OCI-M2 (cell line): Measurements from ENCODE around the gene EPHA6.
"Not testable (repeated sequence)": the region's sequence is repeated elsewhere in the genome, so short reads cannot be mapped to it uniquely, and the experiment has no call there.

ENCODE experiments used
- DNase-seq: peaks from one replicate; lab custom pipeline; 2025; ENCODE audit not compliant: unreplicated experiment; lab: John Stamatoyannopoulos, UW

EPHA6 gene

DNA sequence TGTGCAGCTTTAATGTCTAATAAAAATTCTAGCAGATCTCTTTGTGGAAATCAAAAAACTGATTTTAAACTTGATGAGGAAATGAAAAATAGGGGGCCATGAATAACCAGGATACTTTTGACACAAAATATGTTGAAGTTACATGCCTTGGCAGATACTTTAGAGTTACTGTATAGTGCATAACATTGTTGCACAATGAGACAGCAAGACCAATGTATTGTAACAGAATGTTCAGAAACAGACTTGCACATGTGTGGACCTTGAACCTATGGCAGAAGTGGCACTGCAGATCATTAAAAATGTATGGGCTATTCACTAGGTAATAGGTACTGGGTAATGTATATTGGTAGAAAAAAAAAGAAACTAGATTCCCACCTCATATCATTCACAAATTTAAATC is 607.2 kb downstream of the EPHA6 start:
- DNase-seq: no peak

DNA sequence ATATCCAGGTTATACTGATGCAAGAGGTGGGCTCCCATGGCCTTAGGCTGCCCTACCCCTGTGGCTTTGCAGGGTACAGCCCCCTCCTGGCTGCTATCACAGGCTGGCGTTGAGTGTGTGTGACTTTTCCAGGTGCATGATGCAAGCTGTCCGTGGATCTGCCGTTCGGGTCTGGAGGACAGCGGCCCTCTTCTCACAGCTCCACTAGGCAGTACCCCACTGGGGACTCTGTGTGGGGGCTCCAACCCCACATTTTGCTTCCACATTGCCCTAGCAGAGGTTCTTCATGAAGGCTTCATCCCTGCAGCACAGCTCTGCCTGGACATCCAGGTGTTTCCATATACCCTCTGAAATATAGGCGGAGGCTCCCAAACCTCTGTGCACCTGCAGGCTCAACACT is 610.6 kb downstream of the EPHA6 start:
- no peak for DNase-seq

DNA sequence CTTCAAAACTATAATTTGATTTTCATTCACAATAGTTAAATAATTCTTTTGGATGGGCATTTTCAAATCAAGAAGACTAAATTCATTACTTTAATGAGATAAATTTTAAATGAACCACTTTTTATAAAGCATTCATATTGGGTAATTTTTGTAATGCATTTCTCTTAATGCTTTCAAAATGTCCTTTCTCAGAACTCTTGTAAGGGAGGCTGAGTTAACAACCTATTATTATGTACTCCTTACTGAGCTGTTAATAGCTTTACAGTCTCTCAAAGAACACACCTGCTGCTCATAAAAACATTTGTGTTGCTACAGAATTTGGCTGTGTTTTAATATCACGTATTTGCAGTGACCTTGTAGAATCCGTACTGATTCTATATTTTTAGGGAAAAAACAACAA is 616.2 kb downstream of the EPHA6 start:
- DNase-seq: no peak

DNA sequence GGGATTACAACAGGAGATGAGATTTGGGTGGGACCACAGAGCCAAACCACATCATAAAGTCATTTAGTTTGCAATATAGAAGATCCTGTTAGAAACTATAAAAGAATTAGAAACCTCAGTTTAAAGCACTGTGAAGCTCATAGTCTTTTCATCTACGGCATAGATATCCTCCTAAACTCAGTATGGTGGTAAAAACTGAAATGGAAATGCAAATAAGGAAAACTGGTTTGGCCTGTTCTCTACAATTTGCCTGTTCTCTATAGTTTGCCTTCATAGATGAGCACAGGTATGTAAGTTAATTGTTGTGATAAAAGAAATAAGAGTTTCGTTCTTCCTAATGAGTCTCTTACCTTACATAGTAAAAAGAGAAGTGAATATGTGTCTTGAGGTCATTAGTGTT is 618.5 kb downstream of the EPHA6 start:
- DNase-seq: no peak

DNA sequence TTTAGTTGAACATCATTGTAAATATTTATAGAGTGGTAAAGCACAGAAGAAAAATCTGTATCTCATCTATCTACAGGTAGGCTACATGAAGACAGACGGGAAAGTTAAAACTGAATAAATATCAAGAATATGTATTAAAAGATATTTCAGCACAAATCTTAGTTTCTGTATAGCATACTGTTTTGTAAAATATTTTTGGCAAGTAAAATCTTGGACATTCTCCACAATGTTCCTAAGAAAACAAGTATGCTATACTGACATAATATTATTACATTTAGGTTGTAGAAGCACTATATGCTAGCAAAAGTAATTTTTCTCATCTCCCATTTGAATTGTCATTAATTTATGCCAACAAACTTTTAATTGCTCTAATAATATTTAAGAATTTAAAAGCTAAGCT is 623.7 kb downstream of the EPHA6 start:
- no peak for DNase-seq

DNA sequence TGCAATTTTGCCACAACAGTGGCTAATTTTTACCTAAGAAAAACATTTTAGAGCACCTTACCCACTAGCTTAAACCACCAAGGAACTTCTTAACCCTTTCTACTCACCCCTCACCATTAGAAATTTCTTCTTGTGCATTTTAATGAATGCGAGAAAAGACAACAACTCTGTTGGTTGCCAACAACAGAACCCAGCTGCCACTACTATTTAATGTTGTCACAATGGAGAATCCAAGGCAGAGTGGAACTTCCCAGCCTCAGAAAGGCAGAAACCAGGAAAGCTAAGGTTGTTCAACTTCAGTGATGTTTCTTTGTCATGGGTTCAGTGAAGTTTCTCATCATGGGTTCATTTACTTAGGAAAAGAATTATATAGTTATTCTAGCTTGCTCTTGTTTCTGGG is 625.0 kb downstream of the EPHA6 start:
- no peak for DNase-seq

DNA sequence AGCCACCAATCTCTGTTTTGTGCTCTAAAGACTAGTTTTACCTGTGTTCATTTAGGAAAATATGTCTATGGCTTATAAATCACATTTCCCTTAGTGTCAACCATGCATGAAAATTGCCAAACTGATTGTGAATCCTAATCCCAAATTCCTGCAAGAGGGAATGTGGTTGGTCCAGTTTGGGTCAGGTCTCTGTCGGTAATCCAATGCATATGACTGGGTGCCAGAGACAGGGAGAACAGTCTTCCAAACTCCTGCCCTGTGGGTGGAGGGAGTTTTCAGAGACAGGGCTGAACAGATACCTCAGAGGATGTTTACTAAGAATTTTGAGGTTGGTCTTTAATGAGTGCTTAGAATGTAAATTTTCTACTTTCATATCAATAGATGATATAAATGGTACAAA is 649.6 kb downstream of the EPHA6 start:
- no peak for DNase-seq

DNA sequence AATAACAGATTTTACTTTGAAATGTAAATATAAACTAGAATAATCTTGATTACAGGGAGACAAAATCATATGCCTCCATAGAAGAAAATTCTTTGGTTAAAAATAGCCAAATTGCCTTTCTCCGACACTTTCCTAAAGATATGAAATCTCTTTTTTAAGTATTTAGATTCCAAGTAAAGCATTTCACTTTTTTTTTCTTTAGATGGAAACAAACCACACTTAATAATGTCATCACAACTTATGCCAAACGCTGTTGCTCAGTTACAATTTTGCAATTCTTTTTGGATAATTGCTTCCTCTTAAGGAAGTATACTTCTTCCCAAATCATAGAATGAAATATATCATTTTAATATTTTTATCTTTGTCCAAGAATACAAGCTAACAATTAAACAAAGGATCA is 656.1 kb downstream of the EPHA6 start:
- no peak for DNase-seq

DNA sequence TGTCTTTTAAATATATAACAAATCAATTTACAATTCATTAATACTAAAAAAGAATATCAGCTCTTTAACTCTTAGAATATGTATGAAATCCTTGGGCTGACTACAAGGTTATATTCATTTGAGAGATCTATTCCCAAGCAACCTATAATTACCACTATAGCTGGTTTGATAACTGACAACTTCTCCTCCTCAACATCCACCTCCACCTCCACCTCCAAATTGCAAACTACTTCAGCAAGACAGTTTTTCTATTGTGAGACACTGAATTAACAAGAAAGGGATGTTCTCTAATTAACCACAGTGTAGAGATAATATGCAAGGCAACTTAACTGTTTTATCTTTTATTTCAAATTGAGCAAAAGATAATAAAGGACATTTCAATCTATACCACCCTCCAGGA is 665.3 kb downstream of the EPHA6 start:
- DNase-seq: no peak

DNA sequence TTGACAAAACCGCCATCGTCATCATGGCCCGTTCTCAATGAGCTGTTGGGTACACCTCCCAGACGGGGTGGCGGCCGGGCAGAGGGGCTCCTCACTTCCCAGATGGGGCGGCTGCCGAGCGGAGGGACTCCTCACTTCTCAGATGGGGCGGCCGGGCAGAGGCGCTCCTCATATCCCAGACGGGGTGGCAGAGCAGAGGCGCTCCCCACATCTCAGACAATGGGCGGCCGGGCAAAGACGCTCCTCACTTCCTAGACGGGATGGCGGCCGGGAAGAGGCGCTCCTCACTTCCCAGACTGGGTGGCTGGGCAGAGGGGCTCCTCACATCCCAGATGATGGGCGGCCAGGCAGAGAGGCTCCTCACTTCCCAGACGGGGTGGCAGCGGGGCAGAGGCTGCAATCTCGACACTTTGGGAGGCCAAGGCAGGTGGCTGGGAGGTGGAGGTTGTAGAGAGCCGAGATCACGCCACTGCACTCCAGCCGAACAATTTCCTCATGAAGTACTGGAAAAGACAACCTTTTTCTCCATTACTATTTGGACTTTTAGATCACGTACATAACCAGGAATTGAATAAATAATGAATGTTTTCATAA is 666.4 kb downstream of the EPHA6 start:
- not testable (repeated sequence) for DNase-seq

DNA sequence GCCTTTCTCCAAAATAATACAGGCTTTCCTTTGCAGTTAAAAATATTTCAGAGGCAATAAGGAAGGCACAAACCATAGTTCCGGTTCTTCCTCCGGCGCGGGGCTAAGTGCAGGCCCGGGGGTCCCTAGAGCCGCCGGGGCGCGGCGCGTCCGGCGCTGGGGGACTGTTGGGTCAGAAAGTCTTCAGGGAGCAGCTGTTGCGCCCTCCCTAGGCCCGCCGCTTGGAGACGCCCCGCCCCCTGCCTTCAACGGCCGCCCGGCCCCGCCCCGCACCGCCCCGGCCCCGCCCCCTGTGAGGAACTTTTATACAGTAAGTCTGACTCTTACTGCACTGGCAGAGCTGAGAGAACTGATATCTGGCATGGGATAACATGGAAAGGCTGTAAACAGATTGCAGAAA is 667.0 kb downstream of the EPHA6 start:
- no peak for DNase-seq

DNA sequence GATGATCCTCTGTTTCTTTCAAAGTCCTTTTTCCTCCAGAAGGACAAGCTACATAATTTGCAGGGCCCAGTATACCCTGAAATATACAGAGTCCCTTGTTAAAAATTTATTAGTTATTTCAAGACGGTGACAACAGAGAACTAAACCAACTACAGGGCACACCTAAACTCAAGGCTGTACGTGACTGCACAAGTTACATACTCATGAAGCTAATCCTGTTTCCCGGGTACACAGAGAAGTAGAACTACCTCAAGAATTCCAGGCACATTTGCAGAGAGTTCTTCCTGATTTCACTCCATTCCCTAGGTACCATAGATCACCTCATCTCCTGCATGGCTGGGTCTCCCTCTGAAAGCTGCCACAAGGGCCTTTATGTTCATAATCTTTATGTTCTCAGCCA is 670.8 kb downstream of the EPHA6 start:
- DNase-seq: no peak

DNA sequence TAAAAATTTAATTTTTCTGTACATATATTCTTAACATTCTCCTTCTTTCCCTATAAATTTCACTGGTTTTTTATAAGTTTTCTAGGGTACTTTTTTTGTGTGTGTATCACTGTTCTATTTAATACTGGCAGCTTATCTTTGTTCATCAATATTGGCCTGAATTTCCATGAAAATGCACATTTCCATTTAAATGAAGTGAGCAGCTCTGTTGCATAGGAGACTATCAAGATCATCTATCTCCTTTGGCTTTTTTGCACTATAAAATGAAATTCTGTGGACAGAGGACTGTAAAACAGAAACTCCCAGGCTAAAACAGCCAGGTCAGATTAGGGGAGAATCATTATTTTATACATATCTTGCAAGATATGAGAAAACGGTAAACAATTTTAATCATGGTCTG is 673.2 kb downstream of the EPHA6 start:
- no peak for DNase-seq

DNA sequence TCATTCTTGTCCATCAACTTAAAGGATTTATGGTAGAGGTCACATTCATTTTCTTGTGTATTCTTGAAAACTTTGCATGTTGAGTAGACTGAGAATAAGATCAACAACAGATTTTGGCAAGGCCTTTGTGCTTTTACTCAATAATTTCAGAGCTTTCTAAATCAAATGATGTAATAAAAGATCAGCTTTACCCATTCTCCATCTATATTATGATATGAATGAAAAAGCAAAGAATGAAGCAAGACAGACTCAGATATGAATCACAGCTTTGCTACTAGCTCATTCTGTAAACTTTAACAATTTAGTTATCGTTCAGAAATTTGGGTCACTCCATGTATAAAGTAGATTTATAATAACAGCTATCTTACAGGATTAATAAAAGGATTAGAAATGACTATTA is 674.3 kb downstream of the EPHA6 start:
- DNase-seq: no peak

DNA sequence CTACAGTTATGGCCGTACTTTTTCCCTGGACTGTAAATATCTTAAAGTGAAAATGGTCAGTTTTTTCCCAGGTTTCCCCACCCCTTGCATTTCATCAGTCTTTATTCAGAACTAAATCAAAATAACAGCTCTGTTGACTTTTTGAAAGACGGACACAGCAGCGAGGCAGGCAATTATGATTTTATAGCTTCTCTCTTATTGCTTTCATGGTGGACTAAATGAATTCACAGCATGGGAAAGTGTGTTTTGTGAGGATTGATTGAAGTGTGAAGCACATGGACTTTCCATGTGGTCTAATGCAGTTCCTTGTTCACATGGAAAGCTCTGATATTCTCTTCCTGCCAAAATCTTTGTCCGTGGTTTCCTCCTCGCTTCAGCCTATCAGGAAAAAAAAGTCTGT is 681.5 kb downstream of the EPHA6 start:
- DNase-seq: no peak

DNA sequence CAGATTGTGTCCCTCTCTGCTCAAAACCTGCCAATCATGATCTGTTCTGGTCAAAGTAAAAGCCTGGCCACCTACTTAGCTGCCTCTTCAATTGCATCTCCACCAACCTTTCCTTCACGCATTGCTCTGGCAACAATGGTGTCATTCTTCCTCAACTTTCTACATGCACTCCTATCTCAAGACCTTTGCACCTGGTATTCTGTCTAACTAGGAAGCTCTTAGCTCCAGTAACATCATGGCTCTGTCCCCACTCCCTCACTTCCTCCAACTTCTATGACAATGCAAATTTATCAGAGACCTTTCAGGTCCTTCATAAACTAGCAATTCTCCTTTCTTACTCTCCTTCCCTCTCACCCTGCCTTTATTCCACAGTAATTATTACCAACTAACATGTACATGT is 682.7 kb downstream of the EPHA6 start:
- DNase-seq: no peak

DNA sequence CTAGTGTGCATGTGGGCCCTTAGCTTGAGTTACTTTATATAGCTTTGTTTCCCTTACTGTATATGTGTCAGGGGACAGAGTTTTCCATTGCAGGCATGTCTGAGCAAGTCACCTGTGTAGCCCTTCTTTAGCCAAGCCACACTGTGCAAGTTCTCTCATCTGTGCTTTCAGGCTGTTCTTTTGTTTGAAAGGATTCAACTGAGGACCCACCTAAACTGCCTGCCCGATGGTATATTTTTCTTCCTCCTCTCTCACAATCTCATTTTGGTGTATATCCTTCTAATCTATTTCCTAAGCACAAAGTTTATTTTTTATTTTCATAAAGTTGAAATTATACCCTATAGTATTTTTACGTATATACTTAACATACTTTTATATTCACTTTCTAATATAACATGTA is 690.1 kb downstream of the EPHA6 start:
- no peak for DNase-seq

DNA sequence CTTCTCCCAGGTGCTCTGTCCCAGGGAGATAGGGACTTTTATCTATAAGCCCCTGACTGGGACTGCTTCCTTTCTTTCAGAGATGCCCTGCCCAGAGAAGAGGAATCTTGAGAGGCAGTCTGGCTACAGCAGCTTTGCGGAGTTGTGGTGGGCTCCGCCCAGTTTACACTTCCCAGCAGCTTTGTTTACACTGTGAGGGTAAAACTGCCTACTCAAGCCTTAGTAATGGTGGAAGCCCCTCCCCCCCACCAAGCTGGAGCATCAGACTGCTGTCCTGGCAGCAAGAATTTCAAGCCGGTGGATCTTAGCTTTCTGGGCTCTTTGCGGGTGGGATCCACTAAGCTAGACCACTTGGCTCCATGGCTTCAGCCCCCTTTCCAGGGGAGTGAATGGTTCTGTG is 696.4 kb downstream of the EPHA6 start:
- no peak for DNase-seq

DNA sequence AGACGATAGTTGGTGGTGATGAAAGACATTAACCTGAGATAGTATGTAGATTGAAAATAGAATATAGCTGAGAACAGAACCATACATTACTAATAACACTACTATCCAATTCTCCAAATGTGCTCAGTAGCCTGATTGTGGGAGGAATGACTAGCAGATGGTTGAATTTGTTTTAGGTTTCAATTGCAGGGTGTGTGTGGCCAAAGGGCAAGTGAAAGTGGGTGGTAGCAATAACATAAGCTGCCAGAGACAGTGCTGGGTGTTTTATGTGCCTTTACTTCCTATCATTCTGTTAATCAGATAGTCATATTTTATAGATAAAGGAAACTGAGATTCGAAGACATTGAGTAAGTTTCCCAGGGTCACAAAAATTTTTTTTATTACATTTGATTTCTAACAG is 700.7 kb downstream of the EPHA6 start:
- DNase-seq: no peak

DNA sequence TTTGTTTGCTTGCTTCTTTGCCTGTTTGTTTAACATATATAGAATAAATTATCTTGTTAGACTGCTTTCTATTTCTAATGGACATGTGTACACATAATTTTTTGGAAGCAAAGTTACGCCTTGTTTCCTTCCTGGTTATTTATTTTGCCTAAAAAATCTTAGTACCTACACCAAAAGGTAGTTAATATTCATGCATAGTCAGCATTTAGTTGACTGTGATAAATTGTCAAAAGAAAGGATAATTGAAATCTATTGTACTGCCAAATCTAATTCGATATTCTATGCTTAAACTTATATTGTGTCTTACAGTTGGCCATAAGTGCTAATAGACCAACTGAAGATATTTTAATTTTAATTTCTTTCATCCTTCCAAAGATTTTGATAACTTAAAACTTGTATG is 716.3 kb downstream of the EPHA6 start:
- no peak for DNase-seq

DNA sequence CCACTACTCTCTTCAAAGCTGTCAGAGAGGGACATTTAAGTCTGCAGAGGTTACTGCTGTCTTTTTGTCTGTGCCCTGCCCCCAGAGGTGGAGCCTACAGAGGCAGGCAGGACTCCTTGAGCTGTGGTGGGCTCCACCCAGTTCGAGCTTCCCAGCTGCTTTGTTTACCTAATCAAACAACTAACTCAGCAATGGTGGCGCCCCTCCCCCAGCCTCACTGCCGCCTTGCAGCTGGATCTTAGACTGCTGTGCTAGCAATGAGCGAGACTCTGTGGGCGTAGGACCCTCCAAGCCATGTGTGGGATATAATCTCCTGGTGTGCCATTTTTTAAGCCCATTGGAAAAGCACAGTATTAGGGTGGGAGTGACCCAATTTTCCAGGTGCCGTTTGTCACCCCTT is 733.2 kb downstream of the EPHA6 start:
- not testable (repeated sequence) for DNase-seq

DNA sequence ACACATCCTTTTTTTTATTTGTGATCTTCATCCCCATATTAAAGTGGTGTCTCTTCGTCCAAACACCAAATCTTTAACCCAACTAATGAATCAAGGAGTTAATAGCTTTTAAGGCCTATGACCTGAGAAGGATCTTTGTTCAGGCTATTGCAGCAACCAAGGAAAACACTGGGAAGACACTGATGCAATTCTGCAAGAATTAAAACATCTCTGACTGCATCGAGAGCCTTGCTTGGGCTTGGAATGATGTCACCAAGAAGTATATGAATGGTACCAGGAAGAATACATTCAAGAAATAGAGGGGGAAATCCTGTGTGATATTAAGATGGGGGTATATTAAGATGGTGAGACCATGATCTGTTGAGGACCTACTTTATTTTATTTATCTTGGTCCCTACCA is 736.0 kb downstream of the EPHA6 start:
- DNase-seq: no peak

DNA sequence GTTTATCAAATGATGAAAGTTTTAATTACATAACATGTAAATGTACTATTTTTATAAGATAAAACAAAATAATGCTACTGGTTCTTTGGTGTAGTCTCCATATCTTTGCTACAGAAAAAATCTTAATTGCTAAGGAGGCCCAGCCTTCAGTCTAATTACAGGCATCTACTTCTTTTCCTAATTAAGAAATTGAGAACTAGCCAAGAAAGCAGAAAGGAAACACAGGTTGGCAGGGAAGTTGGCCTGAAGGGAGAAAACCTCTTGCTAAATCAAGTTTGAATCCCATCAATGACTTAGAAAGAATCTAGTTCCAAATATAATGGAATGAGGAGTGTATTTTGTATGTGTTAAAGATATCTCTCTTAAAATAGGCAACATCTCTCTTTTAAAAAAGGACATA is 737.8 kb downstream of the EPHA6 start:
- DNase-seq: no peak

DNA sequence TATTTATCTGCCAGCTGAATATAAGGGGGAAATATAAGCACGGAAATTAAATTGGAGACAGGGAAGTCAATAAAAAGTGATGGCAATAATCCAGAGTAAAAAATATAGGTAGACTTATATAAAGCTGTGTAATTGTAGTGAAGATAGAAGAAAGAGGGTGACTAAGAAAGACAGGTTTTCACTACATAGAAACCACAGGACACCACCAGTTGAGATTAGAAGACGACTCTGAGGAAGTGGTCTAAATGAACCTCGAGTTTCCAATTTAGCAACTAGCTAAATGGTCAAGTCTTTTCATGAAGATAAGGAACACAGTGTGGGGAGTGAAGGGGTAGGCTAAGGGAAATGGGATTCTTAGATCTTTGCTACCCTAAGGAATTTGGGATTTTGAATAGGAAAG is 761.3 kb downstream of the EPHA6 start:
- DNase-seq: peak; percentile 9
